ENCODE measurements around the gene GLRB.

DNA sequence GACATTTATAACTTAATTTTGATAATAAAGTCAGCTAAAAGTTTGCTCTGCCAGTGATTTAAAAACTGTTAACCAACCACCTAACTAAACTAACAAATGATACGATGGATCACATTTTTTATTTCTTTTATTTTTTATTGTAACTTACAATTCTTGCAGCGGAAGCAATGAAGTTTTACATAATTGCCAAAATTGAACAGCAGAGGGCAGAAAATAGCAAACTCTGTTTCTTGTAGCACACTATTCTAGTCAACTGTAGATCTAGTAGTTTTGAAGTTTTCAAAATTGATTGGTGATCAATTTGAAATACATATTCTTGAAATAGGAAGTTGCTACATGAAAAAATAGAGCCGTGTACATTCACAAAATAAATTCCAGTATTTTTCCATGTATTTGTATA, 141.8 kb downstream of the GLRB start:
- no peak for TF ChIP-seq POLR2A (IDR thresholded peaks at IDR 0.05)
- TF ChIP-seq, protein P1, sequence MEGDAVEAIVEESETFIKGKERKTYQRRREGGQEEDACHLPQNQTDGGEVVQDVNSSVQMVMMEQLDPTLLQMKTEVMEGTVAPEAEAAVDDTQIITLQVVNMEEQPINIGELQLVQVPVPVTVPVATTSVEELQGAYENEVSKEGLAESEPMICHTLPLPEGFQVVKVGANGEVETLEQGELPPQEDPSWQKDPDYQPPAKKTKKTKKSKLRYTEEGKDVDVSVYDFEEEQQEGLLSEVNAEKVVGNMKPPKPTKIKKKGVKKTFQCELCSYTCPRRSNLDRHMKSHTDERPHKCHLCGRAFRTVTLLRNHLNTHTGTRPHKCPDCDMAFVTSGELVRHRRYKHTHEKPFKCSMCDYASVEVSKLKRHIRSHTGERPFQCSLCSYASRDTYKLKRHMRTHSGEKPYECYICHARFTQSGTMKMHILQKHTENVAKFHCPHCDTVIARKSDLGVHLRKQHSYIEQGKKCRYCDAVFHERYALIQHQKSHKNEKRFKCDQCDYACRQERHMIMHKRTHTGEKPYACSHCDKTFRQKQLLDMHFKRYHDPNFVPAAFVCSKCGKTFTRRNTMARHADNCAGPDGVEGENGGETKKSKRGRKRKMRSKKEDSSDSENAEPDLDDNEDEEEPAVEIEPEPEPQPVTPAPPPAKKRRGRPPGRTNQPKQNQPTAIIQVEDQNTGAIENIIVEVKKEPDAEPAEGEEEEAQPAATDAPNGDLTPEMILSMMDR (IDR thresholded peaks at IDR 0.05) = peak; percentile 32 to 61 (median 52)
